HL-60 (cell line): ENCODE results near the gene SIRPB1.

Experiments
- GABPA ChIP-seq: IDR thresholded peaks from 2 replicates; pipeline ENCODE4 v1.6.1; 2012; ENCODE audit warnings: low read depth
- POLR2AphosphoS5 ChIP-seq: IDR thresholded peaks from 2 replicates; pipeline ENCODE4 v1.6.1; 2012; ENCODE audit warnings: low read depth
- REST ChIP-seq: IDR thresholded peaks from 2 replicates; pipeline ENCODE4 v1.6.1; 2012; ENCODE audit warnings: low read depth; ENCODE audit not compliant: insufficient replicate concordance
- TF ChIP-seq, protein P1 (sequence below): IDR thresholded peaks from one replicate; pipeline ENCODE4 v1.5.1; 2011; ENCODE audit warnings: low read length, control low read depth, inconsistent platforms; ENCODE audit not compliant: insufficient read depth

DNA sequence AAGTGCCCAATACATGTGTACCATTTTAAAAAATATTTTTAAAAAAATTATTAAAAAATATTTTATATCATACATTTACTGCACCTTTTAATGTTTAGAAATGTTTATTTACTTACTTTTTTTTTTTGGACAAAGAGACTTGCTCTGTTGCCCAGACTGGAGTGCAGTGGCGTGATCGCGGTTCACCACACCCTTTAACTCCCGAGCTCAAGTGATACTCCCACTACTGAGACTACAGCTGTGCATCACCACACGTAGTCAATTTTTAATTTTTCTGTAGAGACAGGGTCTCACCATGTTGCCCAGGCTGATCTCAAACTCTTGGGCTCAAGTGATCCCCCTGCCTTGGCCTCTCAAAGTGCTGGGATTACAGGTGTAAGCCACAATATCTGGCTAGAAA, 47.0 kb upstream of the SIRPB1 start:
- no peak for TF ChIP-seq GABPA
- TF ChIP-seq, protein P1, sequence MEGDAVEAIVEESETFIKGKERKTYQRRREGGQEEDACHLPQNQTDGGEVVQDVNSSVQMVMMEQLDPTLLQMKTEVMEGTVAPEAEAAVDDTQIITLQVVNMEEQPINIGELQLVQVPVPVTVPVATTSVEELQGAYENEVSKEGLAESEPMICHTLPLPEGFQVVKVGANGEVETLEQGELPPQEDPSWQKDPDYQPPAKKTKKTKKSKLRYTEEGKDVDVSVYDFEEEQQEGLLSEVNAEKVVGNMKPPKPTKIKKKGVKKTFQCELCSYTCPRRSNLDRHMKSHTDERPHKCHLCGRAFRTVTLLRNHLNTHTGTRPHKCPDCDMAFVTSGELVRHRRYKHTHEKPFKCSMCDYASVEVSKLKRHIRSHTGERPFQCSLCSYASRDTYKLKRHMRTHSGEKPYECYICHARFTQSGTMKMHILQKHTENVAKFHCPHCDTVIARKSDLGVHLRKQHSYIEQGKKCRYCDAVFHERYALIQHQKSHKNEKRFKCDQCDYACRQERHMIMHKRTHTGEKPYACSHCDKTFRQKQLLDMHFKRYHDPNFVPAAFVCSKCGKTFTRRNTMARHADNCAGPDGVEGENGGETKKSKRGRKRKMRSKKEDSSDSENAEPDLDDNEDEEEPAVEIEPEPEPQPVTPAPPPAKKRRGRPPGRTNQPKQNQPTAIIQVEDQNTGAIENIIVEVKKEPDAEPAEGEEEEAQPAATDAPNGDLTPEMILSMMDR, result no peak
- TF ChIP-seq REST, result no peak
- TF ChIP-seq POLR2AphosphoS5, result no peak
